G401 (cell line): ENCODE data around the gene CDH13. TPM values are rescaled to one million over a fixed set of nuclear protein-coding genes. Genes with fewer than 3 reads are reported as not detected.
A peak's percentile ranks its signal among the peaks of the same experiment; 100 is the strongest.

Source experiments
- DNase-seq: peaks from one replicate; pipeline ENCODE4 v3.0.0-alpha.2; 2015; ENCODE audit warnings: low spot score
- in situ Hi-C: cut with HindIII; loops from 2 replicates; pipeline ENCODE4 v1.10.0; 2016; ENCODE audit warnings: low sequenced_read_pairs, mixed read lengths
- total RNA-seq: library from RNA; depleted of rRNA; stranded (reverse); fragments of >200 nt; shearing (Covaris generic); gene quantifications from 2 replicates; pipeline ENCODE4 v1.2.3, GENCODE V29; 2014

The CDH13 gene
- total RNA-seq, 1 experiment from 2014 or later = 10.8 TPM

DNA sequence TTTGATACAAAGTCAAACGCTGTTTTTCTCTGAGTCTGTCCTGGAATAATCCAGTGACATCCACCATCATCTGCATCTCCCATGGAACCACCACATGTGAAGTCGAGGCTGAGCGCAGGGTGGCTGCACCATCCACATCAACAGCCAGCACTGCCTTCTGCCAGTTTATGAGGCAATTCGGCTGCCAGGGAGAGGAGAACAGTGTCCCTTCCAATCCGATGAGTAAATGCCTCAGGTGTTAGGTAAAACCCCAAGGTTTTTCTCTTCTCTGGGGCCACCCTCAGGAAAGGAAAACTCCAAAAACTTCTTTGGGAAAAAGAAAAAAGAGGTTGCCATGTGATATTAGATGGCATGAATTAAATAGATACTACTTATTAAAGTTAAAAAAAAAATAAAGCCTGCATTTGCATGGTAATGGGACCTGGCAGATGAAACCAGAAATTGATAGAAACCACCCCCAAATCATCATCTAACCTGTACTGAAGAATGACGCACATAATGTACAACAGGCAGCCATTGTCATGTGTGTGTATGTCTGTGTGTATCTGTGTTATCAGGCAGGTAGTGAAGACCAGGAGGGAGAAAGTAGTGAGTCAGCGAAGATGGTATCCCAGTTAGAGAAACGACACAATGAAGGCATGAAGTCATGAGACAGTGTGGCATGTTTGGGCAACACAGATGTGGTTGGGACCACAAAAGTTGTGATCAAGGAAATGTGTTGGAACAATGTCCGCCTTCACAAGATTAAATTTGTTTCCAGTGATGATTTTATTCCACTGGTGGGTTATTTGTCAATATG lies 478.7 kb downstream of the CDH13 start:
- in situ Hi-C loops = no loop called here

DNA sequence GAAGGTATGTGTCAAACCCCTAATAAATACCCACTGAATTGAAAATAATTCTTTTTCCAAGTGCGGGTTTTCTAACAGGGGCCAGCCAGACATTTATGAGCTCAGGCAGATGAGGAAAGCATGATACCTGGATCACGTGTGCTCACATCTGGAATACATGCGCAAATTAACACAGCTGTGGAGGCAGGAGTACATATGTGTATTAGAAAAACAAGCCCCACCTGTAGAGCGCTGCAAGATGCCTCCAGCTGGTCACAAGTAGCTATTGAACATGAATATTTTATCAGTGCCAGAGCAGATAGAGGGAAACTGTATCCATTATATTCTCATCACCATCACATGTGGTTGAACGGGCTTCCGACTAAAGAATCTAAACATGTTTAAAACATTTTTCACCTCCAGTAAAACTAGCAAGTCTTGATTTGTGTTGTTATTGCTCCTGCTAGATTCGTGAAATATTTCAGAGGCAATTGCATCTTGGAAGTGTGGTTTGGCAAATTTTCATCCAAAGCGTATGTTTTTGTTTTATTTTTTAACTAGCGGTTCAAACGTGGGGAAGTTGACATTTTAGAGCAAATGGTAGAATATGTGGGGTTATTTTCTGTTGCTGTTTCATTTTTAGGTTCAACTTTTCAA lies 482.8 kb downstream of the CDH13 start:
- in situ Hi-C loops = no loop called here

More for the DNA sequence above, 478.7 kb downstream of the CDH13 start:
- no peak for DNase-seq

DNA sequence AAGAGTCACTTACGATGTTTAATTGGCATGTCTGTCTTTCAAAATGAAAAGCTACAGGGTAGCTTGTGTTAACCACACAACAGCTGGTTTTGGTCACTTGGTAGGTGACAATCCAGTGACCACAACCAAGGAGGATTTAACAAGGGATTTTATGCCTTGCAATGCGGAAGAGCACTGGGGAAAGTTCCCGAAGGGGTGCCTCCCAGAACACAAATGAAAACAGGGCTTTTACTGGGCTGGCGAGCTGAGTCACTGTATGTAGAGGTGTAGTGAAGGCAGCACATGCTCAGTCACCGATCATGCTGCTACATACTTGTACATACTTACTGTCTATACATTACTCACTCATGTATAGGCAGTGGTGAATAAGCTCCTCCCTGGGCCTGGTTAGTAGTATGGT lies 483.5 kb downstream of the CDH13 start:
- in situ Hi-C loops = no loop called here
- DNase-seq = no peak

More for the DNA sequence above, 482.8 kb downstream of the CDH13 start:
- no peak for DNase-seq

DNA sequence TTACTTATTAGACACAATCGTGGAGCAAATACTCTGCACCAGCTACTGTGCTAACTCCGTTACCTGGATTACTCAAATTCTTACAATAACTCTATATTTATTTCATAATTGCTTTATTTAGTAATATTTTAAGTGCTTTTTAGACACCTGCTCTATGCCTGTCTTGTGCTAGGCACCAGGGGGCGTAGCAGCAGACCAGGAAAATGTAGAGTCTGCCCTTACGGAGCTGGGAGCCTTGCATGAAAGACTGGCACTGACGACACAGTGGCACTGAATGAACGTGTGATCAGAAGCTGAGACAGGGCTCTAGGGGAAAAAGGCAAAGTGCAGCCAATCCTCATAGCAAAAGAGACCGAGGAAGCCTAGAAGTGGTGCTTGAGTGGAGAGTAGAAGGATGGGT lies 486.5 kb downstream of the CDH13 start:
- in situ Hi-C loops = no loop called here
- DNase-seq = peak; percentile 29

DNA sequence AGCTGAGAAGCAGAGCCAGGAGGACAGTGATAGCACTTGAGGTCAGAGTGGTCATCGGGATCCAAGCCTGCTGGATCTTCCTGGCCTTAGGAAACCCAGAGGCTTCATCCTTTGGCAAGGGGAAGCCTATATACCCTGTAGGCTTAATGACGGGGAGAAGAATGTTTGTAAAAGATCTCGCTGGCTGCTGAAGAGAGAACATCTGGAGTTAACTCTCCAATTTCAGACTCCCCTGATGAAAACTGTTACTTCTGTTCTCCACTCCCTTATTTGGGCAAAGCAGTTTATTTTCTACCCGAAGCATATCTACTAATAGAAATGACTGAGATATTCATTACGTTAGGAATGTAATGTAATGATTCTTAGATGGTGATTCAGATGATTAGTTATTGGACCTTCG lies 487.0 kb downstream of the CDH13 start:
- in situ Hi-C loops = no loop called here
- DNase-seq = no peak

DNA sequence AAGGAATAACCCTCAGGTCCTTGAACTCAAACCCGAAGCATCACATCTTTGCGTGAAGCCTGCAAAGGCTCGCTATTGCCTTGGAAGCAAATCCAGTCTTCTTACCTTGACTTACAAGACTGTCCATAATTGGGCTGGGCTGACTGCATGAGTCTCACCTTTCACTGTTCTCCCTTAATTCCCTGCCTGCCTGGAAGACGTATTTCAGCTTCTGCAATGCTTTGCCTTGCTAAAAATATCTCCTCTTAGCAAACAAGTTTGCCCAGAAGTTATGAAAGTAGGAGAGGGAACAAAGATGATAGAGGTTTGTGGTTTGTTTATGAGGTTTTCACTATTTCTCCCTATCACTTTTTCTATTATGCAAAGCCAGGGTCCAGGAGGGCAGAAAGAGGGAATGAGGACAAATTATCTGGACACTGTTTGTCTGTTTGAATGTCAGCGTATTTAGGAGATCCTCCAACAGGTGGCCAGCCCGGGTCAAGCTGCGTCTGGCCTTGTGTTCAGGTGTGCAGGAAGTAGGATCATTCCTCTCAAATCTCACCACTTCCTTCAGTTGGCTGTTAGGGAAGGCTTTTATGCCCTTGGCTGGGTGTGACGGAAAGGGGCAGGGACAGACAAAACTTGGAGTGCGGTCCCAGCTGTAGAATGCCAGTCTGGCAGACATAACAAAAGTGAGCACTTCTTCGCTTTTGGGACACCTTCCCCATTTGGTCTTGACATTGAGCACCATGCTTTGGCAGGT lies 488.9 kb downstream of the CDH13 start:
- in situ Hi-C loops = no loop called here
- DNase-seq = no peak

DNA sequence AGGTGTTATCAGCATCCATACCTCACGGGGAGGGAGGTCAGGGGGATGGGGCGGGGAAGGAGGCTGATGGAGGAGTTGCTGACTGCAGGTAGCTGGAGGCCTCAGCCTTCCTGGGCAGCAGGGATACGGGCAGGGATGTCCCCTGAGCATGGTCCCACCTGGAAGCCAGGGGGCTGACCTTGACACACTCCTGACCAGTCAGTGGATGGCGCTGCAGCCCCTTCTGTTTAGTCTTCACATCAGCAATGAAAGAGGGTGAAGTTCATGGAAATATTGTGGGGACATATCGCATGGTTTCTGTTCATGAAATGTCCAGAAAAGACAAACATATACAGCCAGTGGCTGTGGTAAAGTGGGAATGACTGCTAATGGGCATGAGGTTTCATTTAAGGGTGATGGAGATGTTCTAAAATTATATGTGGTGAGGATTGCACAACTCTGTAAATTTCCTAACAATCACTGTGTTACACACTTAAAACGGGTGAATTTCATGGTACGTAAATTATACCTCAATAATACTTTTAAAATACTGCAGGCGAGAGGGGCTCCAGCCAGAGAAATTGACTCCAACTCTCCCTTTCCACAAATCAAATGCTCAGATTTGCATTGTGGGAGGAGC lies 489.6 kb downstream of the CDH13 start:
- in situ Hi-C loops = no loop called here
- DNase-seq = no peak

DNA sequence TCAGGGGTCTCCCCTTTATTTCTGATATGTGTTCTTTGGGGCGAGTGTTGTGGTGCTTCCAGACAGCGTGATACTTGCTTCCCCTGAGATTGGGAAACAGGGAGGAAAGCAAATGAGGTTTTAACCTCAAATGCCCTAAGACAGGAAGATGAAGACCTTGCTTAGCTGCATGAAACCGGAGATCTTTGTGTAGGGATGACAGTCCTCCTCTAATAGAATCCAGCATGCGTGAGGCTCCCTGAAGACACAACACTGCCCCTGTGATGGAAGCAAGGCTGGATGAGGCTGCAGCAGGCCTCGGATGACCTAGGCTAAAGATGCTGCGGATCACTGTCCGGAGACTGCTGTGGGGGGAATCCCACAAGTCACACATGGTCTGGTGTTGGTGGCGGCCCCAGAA lies 491.0 kb downstream of the CDH13 start:
- DNase-seq = no peak
- in situ Hi-C loops = no loop called here

DNA sequence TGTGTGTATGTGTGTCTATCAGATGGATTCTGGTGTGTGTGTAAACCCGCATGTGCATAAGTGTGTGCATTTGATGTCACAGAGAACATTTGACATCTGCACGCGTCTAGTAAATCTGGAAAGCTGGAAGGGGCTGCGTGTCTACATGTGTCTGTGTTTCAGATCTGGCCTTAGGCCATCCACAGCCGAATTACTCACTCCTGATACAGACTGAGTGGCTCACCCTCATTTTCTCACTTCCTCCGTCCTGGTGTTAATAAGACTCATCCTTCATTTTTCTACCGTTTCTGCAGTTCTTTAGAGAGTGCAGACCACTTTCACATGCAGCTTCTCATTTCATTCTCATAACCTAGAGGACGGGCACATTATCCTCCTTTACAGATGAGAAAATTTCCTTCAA lies 491.6 kb downstream of the CDH13 start:
- in situ Hi-C loops = no loop called here
- DNase-seq = no peak

DNA sequence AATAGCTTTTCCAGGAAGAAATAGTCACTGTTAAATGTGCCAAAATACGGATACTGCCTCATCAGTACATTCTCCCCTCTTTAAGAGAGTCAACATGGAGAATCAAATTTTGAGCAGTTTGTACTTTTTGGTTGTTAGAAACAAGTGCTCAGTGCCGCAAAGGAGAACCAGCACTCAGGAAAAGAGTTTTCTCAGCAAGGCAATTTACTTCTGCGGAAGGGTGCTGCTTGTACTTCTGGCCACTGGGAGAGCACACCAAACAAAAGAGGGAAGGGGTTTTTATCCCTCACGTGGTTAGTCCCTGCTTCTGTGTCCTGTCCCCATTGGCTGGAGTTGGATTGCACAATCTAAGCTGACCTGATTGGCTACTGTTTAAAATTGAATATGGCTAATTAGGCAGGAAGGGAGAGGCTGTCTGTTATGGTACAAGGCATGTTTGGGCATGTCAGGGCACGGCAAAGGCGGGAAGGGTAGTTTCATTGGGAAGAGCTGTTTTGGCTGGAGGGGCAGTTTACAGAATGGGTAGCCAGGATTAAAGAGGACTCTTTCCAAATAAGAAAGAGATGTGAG lies 499.3 kb downstream of the CDH13 start:
- no peak for DNase-seq
- in situ Hi-C loops = no loop called here

DNA sequence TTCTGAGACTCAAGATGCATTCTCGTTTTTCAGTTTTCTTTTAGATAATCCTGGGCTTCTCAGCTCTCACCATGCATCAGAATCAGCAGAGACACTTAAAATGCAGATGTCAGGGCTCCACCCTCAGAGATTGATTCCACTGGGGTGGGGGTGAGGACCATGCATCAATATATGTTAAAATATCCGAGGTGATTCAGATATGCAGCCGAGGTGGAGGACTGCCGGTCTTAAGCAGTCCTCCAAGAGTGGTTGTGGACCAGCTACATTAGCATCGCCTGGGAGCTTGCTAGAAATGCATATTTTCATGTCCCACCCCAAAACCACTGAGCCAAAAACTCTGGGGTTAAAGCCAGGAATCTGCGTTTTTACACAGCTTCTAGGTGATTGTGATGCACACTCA lies 501.3 kb downstream of the CDH13 start:
- in situ Hi-C loops = no loop called here
- DNase-seq = no peak

DNA sequence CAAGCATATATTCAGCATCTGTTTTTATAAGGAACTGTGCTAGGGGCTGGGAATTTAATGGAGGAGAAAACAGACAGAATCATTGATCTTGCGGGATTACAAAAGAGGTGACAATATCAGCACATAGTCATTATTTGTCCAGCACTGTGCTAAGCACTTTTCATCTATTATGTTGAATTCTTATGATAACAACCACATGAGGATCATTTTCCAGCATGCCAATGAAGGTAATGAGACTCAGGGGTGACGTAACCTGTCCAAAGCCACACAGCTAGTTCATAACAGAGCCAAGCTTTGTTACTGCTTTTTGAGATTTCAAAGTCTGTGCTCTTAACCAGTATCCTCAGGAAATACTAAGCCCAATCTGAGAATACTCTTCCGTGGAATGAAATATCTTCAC lies 503.3 kb downstream of the CDH13 start:
- no peak for DNase-seq
- in situ Hi-C loops = no loop called here

DNA sequence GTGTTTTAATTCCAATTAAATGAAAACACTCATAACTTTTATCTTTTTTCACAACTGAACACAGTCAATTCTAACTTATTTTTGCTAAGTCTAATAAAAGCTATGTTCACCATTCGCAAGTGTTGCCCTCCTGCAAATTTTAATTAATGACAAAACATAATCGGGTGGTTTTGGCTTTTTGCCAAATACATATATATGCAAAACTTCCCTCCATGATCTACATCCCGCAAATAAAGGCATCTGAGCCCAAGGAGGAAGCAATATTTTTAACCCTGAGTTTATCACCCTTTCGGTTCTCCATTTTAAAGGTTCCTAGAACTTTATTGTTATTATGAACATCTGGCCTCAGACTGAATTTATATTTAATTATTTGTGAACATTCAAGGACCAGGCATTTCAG lies 507.9 kb downstream of the CDH13 start:
- DNase-seq = no peak
- in situ Hi-C loops = no loop called here

DNA sequence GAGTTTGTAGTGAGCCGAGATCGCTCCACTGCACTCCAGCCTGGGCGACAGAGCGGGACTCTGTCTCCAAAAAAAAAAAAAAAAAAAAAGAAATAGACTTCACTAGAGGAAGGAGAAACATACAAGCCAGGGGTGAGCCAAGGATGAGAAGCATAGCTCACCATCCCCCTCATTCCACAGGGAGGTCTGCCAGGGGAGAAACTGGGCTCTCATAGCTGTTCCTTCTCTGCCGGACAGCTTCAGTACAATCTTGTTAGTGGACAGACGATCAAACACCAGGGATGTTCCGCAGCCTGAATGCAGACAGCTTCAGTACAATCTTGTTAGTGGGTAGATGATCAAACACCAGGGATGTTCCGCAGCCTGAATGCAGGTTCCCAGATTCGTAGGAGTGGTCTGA lies 509.6 kb downstream of the CDH13 start:
- no peak for DNase-seq
- in situ Hi-C loops = no loop called here

DNA sequence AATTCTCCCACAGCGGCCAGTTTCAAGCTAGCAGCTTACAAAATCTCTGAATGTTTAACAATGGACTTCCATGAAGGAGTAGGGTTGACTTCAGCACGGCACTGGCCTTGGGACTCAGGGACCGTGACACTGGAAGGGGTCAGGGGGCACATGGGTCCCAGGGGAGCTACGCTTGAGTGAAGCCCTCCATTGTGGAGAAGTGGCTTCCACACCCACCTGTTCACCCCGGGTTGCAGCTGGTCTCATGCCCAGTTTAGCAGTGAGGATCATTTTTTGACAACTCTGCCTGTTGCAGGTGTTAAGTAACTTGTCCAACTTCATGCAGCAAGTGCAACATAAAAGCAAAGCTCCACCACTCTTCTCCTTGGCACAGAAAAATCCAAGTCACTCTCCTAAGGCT lies 510.2 kb downstream of the CDH13 start:
- in situ Hi-C loops = no loop called here

DNA sequence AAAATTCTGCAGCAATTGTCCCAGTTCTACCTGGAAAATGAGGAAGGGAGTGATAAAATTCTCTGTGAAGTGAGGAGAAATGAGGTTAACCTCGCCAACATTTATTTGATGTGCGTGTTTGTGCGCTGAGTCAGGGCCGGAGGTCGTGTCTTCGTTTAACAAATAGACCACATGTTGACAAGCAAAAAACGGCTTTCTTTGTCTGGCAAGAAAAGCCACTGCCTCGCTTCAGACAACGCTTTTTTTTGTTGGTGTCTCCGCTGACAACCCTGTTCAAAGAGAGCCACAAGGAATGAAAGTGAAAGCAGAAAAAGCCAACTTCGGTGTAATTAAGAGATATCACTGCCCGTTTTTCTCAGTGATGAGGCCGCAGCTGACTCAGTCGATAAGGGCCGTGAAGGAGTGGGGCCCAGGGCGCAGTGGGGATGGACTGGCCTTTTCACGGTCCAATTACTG lies 510.6 kb downstream of the CDH13 start:
- DNase-seq = peak; percentile 1
- in situ Hi-C loops = no loop called here

More for the DNA sequence above, 510.2 kb downstream of the CDH13 start:
- DNase-seq = no peak

DNA sequence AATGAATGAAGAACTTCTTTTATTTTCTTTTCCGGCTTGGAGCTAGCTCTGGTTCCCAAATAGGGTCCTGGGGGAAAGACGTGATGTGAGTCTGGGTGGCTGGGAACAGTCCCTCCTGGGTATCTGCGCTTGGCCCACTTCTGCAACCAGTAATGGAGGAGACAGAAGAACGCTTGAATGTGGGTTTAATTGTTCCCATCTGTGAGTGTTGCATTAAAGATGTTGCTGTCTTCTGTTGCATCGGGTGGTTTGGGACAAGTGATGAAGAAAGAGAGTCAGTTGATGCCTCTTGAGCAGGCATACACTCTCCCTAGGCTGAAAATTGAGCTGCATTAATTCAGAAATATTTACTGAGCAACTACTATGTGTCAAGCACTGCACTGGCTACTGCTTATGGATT lies 511.1 kb downstream of the CDH13 start:
- DNase-seq = no peak
- in situ Hi-C loops = no loop called here

DNA sequence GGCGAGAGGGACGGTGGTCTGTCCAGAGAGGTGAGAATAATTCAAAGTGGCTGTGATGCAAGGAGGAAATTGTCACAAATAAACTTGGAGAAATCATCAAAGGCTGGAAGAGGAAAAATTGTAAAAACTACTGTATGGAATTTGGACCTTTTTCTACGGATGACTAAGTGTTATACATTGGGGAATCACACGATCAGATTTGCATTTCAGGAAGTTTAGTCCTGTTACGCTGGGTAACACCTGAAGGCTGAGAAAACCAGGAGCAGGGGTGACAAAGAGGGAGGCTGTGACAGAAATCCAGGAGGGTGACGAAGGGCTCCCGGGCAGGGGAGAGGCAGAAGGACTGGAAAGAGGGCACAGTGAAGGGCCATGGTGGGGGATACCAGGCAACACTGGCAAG lies 511.7 kb downstream of the CDH13 start:
- in situ Hi-C loops = no loop called here
- DNase-seq = no peak

DNA sequence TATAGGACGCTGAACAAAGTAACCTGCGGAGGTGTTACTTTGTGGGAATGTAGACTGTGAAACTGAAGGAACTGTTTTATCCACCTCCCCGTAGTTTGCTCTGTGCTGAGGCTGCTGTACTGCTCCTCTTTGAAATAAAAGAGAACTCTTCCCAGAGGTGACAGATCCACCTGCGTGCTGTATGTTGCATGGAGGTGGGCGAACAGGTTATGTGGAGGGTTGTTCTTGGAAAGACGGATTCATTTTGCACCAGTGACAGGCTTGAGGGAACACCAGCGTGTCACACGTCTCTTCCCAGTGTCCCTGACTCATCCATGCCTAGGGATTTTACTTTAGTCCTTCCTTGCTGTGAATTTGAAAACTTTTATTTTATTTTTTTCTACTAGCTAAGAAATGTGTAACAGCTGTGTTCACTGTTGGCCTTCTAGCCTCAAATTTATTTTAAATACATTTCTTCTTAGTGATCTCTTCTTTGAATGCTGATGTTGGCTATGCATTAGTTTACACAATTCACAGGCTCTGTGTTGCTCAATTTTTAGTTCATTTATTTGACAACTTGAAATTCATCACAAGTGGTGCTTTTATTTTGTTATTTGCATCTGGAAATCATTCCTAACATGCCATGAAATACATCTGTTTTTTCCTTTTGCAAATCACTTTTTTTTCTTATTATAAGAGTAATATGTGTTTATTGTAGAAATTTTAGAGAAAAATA lies 512.4 kb downstream of the CDH13 start:
- DNase-seq = no peak
- in situ Hi-C loops = no loop called here
